22Rv1 (cell line): ENCODE data around the gene AFAP1L2.

Source experiments
- H3K27ac ChIP-seq: fragments of 450-650 bp; 2 replicates; pipeline ENCODE4 v1.5.1; 2017
- CTCF ChIP-seq: fragments of 450-650 bp; IDR thresholded peaks from 2 replicates; pipeline ENCODE4 v1.5.1; 2017; ENCODE audit warnings: mild to moderate bottlenecking
- ZFX ChIP-seq: fragments of 450-650 bp; IDR thresholded peaks from 2 replicates; pipeline ENCODE4 v1.6.1; 2017; ENCODE audit warnings: antibody characterized with exemption, borderline replicate concordance

The AFAP1L2 gene

GRCh38 chr10:114386452-114386851, 17.9 kb downstream of the AFAP1L2 start:
- no peak for TF ChIP-seq CTCF
- TF ChIP-seq ZFX = no peak
- H3K27ac ChIP-seq = no peak overlapping the region

- no peak for TF ChIP-seq CTCF
These were observed 18.7 kb downstream of the AFAP1L2 start for GRCh38 chr10:114385557-114385956.

GRCh38 chr10:114384601-114385000, 19.7 kb downstream of the AFAP1L2 start:
- TF ChIP-seq CTCF (no peak), ZFX (no peak)
- no peak overlapping the region for H3K27ac ChIP-seq

More at GRCh38 chr10:114385557-114385956, 18.7 kb downstream of the AFAP1L2 start:
- H3K27ac ChIP-seq = no peak overlapping the region

DNA sequence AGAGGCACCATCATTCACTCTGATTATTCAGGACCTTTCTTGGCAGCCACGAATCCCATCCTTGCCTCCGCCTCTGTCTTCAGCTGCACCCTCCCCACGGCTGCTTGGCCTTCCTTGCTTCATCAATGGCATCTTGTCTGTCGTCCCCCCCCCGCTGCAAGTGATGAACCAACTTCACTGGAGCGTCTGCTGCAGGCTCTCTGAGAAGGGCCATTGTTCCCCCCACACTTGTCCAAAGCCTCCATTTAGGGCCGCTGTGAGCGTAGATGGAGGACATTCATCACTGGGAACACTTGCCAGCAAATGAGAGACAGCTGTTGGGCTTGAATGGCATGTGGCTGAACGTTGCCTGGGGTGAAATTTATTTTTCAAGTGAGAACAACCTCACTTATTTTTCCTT, 20.1 kb downstream of the AFAP1L2 start:
- H3K27ac ChIP-seq = no peak overlapping the region
- no peak for TF ChIP-seq ZFX
- no peak for TF ChIP-seq CTCF

- H3K27ac ChIP-seq = no peak overlapping the region
- no peak for TF ChIP-seq ZFX
- TF ChIP-seq CTCF = no peak
These were observed 23.5 kb downstream of the AFAP1L2 start for GRCh38 chr10:114380797-114381196.

- no peak overlapping the region for H3K27ac ChIP-seq
- TF ChIP-seq ZFX (no peak), CTCF (no peak)
These were observed 24.2 kb downstream of the AFAP1L2 start for GRCh38 chr10:114380060-114380459.

DNA sequence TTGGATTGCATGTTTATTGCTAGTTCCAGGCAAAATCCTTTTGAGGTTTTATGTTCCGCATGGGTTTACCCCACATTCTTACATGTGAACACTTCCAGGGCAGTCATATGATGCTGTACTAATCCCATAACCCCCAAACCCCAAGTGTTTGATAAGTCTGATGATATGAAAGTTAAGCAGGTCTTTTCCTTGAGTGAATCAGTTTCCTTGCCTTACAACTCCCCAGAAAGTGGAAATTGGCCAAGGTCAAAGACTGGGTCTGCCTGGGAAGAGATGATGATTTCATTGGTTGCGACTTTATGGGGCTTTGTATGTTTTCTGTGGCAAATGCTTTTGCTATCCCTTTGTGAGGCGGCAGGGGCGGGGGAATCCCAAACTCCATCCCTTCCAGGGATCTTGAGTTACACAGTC, 24.7 kb downstream of the AFAP1L2 start:
- no peak for TF ChIP-seq ZFX
- TF ChIP-seq CTCF = no peak
- H3K27ac ChIP-seq = no peak overlapping the region
